DMS53 treated with DMSO at 0.1 percent for 48 hours (cell line): Measurements from ENCODE around the gene MPPED1.

Experiments used
- DNase-seq: peaks from one replicate; lab custom pipeline; 2025; ENCODE audit not compliant: unreplicated experiment; lab: John Stamatoyannopoulos, UW

MPPED1 gene

GRCh38 chr22:43409800-43410199 lies 2.0 kb upstream of the MPPED1 start:
- DNase-seq: no peak

GRCh38 chr22:43411040-43411868 lies 560 bp upstream of the MPPED1 start:
- DNase-seq: no peak

- no peak for DNase-seq
Measured at GRCh38 chr22:43412808-43413795, 1.3 kb downstream of the MPPED1 start.

GRCh38 chr22:43413826-43414225 lies 2.0 kb downstream of the MPPED1 start:
- DNase-seq: no peak

- no peak for DNase-seq
Measured at GRCh38 chr22:43415681-43416080, 3.9 kb downstream of the MPPED1 start.

- DNase-seq: no peak
Measured at GRCh38 chr22:43417555-43417954, 5.7 kb downstream of the MPPED1 start.

- DNase-seq: no peak
Measured at GRCh38 chr22:43418079-43418825, 6.4 kb downstream of the MPPED1 start.

GRCh38 chr22:43419371-43420080 lies 7.7 kb downstream of the MPPED1 start:
- no peak for DNase-seq

- no peak for DNase-seq
Measured at GRCh38 chr22:43421046-43421665, 9.3 kb downstream of the MPPED1 start.

GRCh38 chr22:43421914-43422615 lies 10.3 kb downstream of the MPPED1 start:
- no peak for DNase-seq

GRCh38 chr22:43423046-43423445 lies 11.2 kb downstream of the MPPED1 start:
- no peak for DNase-seq

GRCh38 chr22:43424201-43424600 lies 12.4 kb downstream of the MPPED1 start:
- no peak for DNase-seq

GRCh38 chr22:43424666-43425630 lies 13.1 kb downstream of the MPPED1 start:
- DNase-seq: no peak

- DNase-seq: no peak
Measured at GRCh38 chr22:43425976-43426785, 14.4 kb downstream of the MPPED1 start.

- no peak for DNase-seq
Measured at GRCh38 chr22:43426816-43427215, 15.0 kb downstream of the MPPED1 start.

- DNase-seq: no peak
Measured at GRCh38 chr22:43427296-43428004, 15.6 kb downstream of the MPPED1 start.

- no peak for DNase-seq
Measured at GRCh38 chr22:43428005-43428485, 16.2 kb downstream of the MPPED1 start.
